HUES6 (cell line): ENCODE results near the gene SIPA1L3.

ENCODE experiments used
- H3K27ac ChIP-seq: 2 replicates; pipeline ENCODE4 v1.7.0; 2013; ENCODE audit warnings: low read depth, mild to moderate bottlenecking, low read length, inconsistent platforms
- H3K27me3 ChIP-seq: 2 replicates; pipeline ENCODE4 v1.6.1; 2013; ENCODE audit warnings: low read length; ENCODE audit not compliant: control insufficient read depth, insufficient read depth
- H3K36me3 ChIP-seq: 2 replicates; pipeline ENCODE4 v1.6.1; 2013; ENCODE audit warnings: low read length; ENCODE audit not compliant: control insufficient read depth, insufficient read depth
- H3K4me1 ChIP-seq: 2 replicates; pipeline ENCODE4 v1.6.1; 2013; ENCODE audit warnings: low read length; ENCODE audit not compliant: control insufficient read depth, insufficient read depth
- H3K4me3 ChIP-seq: 2 replicates; pipeline ENCODE4 v1.5.1; 2013; ENCODE audit warnings: low read depth, low read length
- H3K9ac ChIP-seq: one replicate; pipeline ENCODE4 v1.6.1; 2013; ENCODE audit warnings: mild to moderate bottlenecking, low read length
- H3K9me3 ChIP-seq: 2 replicates; pipeline ENCODE4 v1.6.1; 2013; ENCODE audit warnings: low read depth, low read length; ENCODE audit not compliant: control insufficient read depth, insufficient read depth

Gene SIPA1L3

DNA sequence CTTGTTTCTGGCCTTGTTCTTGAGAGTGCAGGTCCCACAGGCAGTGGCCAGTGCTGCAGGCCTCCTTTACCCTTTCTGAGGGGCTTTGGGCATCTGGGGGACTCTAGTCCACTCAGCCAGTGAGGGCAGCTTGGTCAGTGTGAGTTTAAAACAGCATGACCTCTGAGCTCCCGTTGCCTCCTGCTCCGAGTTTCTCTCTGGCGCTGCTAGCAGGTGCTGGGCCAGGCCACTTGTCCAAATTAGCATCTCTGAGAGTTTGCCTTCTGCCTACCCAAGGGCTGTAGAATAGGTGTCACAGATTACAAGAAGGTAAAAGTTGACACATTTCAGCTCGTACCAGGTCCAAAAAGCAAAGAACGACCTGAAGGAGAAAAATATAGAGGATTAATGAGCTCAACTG lies 105.9 kb downstream of the SIPA1L3 start:
- peak overlapping the region; percentile 51; the same call in 1 of the 2 replicates for H3K27ac ChIP-seq
- peaks cover 18% of the 10 kb centered on the region for H3K4me1 ChIP-seq
- no peaks in the 10 kb centered on the region for H3K36me3 ChIP-seq
- no peak overlapping the region for H3K4me3 ChIP-seq
- no peaks in the 10 kb centered on the region for H3K27me3 ChIP-seq
- no peaks in the 10 kb centered on the region for H3K9me3 ChIP-seq
- no peak overlapping the region for H3K9ac ChIP-seq

- Histone ChIP-seq H3K27ac (no peak overlapping the region), H3K9ac (no peak overlapping the region), H3K9me3 (no peaks in the 10 kb centered on the region), H3K27me3 (no peaks in the 10 kb centered on the region), H3K4me1 (peaks cover 19% of the 10 kb centered on the region), H3K36me3 (no peaks in the 10 kb centered on the region), H3K4me3 (no peak overlapping the region)
Observed at GRCh38 chr19:38013913-38014580, 107.0 kb downstream of the SIPA1L3 start.

DNA sequence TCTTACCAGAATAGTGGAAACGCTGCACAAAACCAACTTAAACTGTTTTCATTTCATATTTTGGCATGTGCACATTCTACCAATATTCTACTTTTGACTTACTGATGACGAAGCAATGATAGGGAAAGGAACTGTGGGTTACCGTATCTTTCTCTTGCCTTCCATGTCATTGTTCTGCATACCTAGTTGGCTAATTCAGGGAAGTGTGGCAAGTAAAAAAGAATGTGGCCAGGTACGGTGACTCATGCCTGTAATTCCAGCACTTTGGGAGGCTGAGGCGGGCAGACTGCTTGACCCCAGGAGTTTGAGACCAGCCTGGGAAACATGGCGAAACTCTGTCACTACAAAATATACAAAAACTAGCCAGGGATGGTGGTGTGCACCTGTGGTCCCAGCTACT lies 108.2 kb downstream of the SIPA1L3 start:
- no peaks in the 10 kb centered on the region for H3K36me3 ChIP-seq
- H3K27me3 ChIP-seq: no peaks in the 10 kb centered on the region
- no peaks in the 10 kb centered on the region for H3K9me3 ChIP-seq
- H3K4me1 ChIP-seq: peaks cover 21% of the 10 kb centered on the region
- no peak overlapping the region for H3K9ac ChIP-seq
- H3K27ac ChIP-seq: no peak overlapping the region
- no peak overlapping the region for H3K4me3 ChIP-seq

DNA sequence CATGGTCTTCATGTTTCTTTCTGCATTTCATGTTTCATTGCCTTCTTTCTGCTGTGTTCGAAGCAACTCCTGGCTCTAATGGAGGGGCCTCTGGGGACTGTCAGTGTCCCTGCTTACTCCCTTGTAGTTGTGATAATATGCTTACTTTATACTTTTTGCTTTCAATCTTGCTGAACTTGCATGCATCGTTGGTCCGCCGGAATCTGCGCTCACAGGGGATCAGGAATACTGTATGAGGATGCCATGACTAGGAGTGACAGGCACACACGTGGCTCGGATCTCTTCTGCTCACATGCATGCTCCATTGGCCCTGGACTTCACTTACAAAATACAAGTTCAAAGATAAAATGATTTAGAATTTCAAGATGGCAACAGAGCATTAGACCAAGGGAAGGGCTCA lies 108.8 kb downstream of the SIPA1L3 start:
- Histone ChIP-seq H3K27ac (no peak overlapping the region), H3K4me3 (no peak overlapping the region), H3K4me1 (peaks cover 21% of the 10 kb centered on the region), H3K36me3 (no peaks in the 10 kb centered on the region), H3K27me3 (no peaks in the 10 kb centered on the region), H3K9me3 (no peaks in the 10 kb centered on the region), H3K9ac (no peak overlapping the region)

DNA sequence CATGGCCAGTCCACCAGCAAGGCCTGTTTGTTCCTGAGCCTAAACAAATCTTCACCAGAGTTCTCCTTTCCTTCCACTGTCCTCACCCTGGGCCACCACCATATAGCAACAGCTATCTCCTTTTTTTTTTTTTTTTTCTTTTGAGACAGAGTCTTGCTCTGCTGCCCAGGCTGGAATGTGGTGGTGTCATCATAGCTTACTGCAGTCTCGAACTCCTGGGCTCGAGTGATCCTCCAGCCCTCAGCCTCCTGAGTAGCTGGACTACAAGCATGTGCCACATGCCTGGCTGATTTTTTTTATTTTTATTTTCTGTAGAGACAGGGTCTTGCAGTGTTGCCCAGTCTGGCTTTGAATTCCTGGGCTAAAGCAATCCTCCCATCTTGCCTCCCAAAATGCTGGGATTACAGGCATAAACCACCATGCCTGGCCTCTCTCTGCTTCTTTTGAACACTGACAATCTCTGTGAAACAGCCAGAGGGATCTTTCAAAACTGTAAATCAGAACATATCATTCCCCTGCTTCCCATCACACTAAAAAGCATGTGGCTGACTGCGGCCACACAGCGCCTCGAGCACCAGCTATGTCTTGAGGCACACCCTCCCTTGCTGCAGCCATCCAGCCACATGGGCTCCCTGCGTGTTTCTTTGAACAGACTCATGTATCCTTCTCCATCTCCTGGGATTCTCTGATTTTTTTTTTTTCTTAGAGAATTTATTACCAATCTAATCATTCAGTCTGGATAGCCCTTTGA lies 110.6 kb downstream of the SIPA1L3 start:
- no peak overlapping the region for H3K9ac ChIP-seq
- no peak overlapping the region for H3K27ac ChIP-seq
- no peaks in the 10 kb centered on the region for H3K36me3 ChIP-seq
- no peaks in the 10 kb centered on the region for H3K9me3 ChIP-seq
- H3K4me1 ChIP-seq: peaks cover 16% of the 10 kb centered on the region
- no peak overlapping the region for H3K4me3 ChIP-seq
- H3K27me3 ChIP-seq: no peaks in the 10 kb centered on the region

GRCh38 chr19:38018694-38019395 lies 111.8 kb downstream of the SIPA1L3 start:
- Histone ChIP-seq H3K27me3 (no peaks in the 10 kb centered on the region), H3K9ac (no peak overlapping the region), H3K4me3 (no peak overlapping the region), H3K9me3 (no peaks in the 10 kb centered on the region), H3K4me1 (peaks cover 8% of the 10 kb centered on the region; the same call in 1 of the 2 replicates), H3K36me3 (no peaks in the 10 kb centered on the region), H3K27ac (no peak overlapping the region)

DNA sequence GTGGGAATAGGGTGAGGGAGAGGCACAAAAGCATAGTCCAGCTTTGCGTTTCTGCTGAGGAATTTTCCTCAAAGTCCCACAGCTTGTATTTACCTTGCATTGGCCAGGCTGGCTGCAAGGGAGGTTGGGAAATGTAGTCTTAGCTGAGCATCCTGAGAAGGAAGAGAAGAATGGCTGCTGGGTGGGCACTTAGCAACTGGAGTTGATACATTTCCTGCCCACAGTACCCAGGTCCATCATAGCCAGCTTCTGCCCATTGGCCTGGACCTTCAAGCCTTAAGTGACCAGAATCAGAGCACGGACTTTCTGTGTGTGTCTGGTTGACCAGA lies 112.4 kb downstream of the SIPA1L3 start:
- Histone ChIP-seq H3K4me3 (no peak overlapping the region), H3K9ac (no peak overlapping the region), H3K27ac (no peak overlapping the region), H3K4me1 (peaks cover 8% of the 10 kb centered on the region; the same call in 1 of the 2 replicates), H3K9me3 (no peaks in the 10 kb centered on the region), H3K27me3 (no peaks in the 10 kb centered on the region), H3K36me3 (no peaks in the 10 kb centered on the region)

- no peaks in the 10 kb centered on the region for H3K9me3 ChIP-seq
- no peaks in the 10 kb centered on the region for H3K36me3 ChIP-seq
- H3K27me3 ChIP-seq: no peaks in the 10 kb centered on the region
- no peak overlapping the region for H3K27ac ChIP-seq
- peaks cover 12% of the 10 kb centered on the region; the same call in 1 of the 2 replicates for H3K4me1 ChIP-seq
- no peak overlapping the region for H3K9ac ChIP-seq
- no peak overlapping the region for H3K4me3 ChIP-seq
Observed at GRCh38 chr19:38020311-38020710, 113.3 kb downstream of the SIPA1L3 start.

DNA sequence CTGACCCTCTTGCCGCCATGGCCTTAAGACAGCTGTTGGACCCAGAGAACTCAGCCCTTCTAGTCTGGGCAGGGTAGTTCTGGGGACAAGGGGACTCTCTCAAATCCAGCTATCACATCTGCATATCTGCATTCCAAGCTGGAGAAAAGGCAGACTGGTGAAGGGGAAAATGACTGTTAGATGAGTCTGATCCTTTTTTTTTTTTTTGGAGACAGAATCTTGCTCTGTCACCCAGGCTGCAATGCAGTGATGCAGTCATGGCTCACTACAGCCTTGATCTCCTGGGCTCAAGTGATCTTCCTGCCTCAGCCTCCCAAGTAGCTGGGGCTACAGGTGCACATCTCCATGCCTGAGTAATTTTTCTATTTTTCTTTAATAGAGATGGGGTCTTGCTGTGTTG lies 114.3 kb downstream of the SIPA1L3 start:
- Histone ChIP-seq H3K9ac (no peak overlapping the region), H3K36me3 (no peaks in the 10 kb centered on the region), H3K4me3 (no peak overlapping the region), H3K27ac (no peak overlapping the region), H3K27me3 (no peaks in the 10 kb centered on the region), H3K9me3 (no peaks in the 10 kb centered on the region), H3K4me1 (peaks cover 10% of the 10 kb centered on the region; the same call in 1 of the 2 replicates)

GRCh38 chr19:38022791-38023670 lies 116.0 kb downstream of the SIPA1L3 start:
- peaks cover 10% of the 10 kb centered on the region; the same call in 1 of the 2 replicates for H3K4me1 ChIP-seq
- no peaks in the 10 kb centered on the region for H3K27me3 ChIP-seq
- H3K27ac ChIP-seq: no peak overlapping the region
- H3K36me3 ChIP-seq: no peaks in the 10 kb centered on the region
- H3K4me3 ChIP-seq: no peak overlapping the region
- no peaks in the 10 kb centered on the region for H3K9me3 ChIP-seq
- no peak overlapping the region for H3K9ac ChIP-seq
